BE2C (cell line): Measurements from ENCODE around the gene DENND4A.
A peak's percentile ranks its signal among the peaks of the same experiment; 100 is the strongest.

ENCODE experiments used
- DNase-seq: peaks from one replicate; pipeline ENCODE4 v3.0.0-alpha.2; 2020
- H3K27me3 ChIP-seq: fragments of 250-450 bp; sonication (Bioruptor Pico); 2 replicates; pipeline ENCODE4 v1.5.1; 2020; ENCODE audit warnings: mild to moderate bottlenecking
- H3K36me3 ChIP-seq: fragments of 250-450 bp; sonication (Bioruptor Pico); 2 replicates; pipeline ENCODE4 v1.5.1; 2020; ENCODE audit warnings: mild to moderate bottlenecking
- H3K4me1 ChIP-seq: fragments of 250-450 bp; sonication (Bioruptor Pico); 2 replicates; pipeline ENCODE4 v1.5.1; 2020
- H3K4me3 ChIP-seq: 2 replicates; pipeline ENCODE4 v1.5.1; 2011; ENCODE audit warnings: low read depth, low read length
- H3K9me3 ChIP-seq: fragments of 250-450 bp; sonication (Bioruptor Pico); 2 replicates; pipeline ENCODE4 v1.5.1; 2020
- CTCF ChIP-seq: IDR thresholded peaks from 2 replicates; pipeline ENCODE4 v1.5.1; 2012; ENCODE audit warnings: mild to moderate bottlenecking, low read depth, low read length

The DENND4A gene

GRCh38 chr15:65611888-65612615, 180.0 kb downstream of the DENND4A start:
- Histone ChIP-seq H3K4me3 (peak overlapping the region; percentile 84), H3K9me3 (no peaks in the 10 kb centered on the region), H3K4me1 (no peaks in the 10 kb centered on the region), H3K36me3 (no peaks in the 10 kb centered on the region), H3K27me3 (no peaks in the 10 kb centered on the region)
- no peak for TF ChIP-seq CTCF
- no peak for DNase-seq

- Histone ChIP-seq H3K4me1 (no peaks in the 10 kb centered on the region), H3K4me3 (peak within 1 kb of the TSS; percentile 84), H3K36me3 (no peaks in the 10 kb centered on the region), H3K9me3 (no peaks in the 10 kb centered on the region), H3K27me3 (no peaks in the 10 kb centered on the region)
- peak; percentile 99 for DNase-seq
- peak; percentile 37; the same call in 1 of the 2 replicates for TF ChIP-seq CTCF
Measured at GRCh38 chr15:65610871-65611718, 181.0 kb downstream of the DENND4A start, which contains the start of gene INTS14. Gene INTS14 (minus strand): TSS chr15:65611131. CDS start chr15:65607380, 3,751 bp downstream.
